Activated CD8-positive, alpha-beta T cell treated with anti-CD3 and anti-CD28 coated beads, Interleukin-2, amount 10 ng/mL, durations not matched to agents 7 days and 5 days (primary cell): Measurements from ENCODE around the gene SERPINH1. TPM values are rescaled to one million over a fixed set of nuclear protein-coding genes. Genes with fewer than 3 reads are reported as not detected.

Experiments
- ATAC-seq: fragments of 150-1000 bp; cut with Tn5 transposase; one replicate; pipeline ENCODE4 v1.10.0; 2021; ENCODE audit warnings: moderate library complexity
- CTCF ChIA-PET: fragments of 350-600 bp; sonication (Branson Sonifier 250); formaldehyde crosslinking; loops from one replicate; lab custom pipeline; 2021; ENCODE audit warnings: antibody characterized with exemption; lab: Charles Lee
- POLR2A ChIA-PET: fragments of 350-600 bp; sonication (Branson Sonifier 250); formaldehyde crosslinking; loops from one replicate; lab custom pipeline; 2021; ENCODE audit warnings: antibody characterized with exemption; lab: Charles Lee
- DNase-seq: peaks from one replicate; pipeline ENCODE4 v3.0.0-alpha.2; 2020
- H3K27ac Mint-ChIP-seq: one replicate; pipeline ENCODE4 v1.8.0; 2021; ENCODE audit warnings: mild to moderate bottlenecking, mixed read lengths
- H3K27me3 Mint-ChIP-seq: one replicate; pipeline ENCODE4 v1.8.0; 2021; ENCODE audit warnings: low read depth, mixed read lengths
- H3K36me3 Mint-ChIP-seq: one replicate; pipeline ENCODE4 v1.8.0; 2021; ENCODE audit warnings: low read depth, mixed read lengths
- H3K4me1 Mint-ChIP-seq: one replicate; pipeline ENCODE4 v1.8.0; 2021; ENCODE audit warnings: low read depth, mixed read lengths
- H3K4me3 Mint-ChIP-seq: one replicate; pipeline ENCODE4 v1.8.0; 2021; ENCODE audit warnings: mild to moderate bottlenecking, mixed read lengths
- H3K9me3 Mint-ChIP-seq: one replicate; pipeline ENCODE4 v1.8.0; 2022; ENCODE audit warnings: mixed read lengths; ENCODE audit not compliant: insufficient read depth
- total RNA-seq, 2 experiments: library from RNA; stranded (reverse); gene quantifications; one replicate each; pipeline ENCODE4 v1.2.3, GENCODE V29; 2021

Gene SERPINH1
- 10 to 100 TPM in 1 of 2 experiments, 1 to 10 TPM in 1; 9.3 to 10.8 TPM for total RNA-seq

DNA sequence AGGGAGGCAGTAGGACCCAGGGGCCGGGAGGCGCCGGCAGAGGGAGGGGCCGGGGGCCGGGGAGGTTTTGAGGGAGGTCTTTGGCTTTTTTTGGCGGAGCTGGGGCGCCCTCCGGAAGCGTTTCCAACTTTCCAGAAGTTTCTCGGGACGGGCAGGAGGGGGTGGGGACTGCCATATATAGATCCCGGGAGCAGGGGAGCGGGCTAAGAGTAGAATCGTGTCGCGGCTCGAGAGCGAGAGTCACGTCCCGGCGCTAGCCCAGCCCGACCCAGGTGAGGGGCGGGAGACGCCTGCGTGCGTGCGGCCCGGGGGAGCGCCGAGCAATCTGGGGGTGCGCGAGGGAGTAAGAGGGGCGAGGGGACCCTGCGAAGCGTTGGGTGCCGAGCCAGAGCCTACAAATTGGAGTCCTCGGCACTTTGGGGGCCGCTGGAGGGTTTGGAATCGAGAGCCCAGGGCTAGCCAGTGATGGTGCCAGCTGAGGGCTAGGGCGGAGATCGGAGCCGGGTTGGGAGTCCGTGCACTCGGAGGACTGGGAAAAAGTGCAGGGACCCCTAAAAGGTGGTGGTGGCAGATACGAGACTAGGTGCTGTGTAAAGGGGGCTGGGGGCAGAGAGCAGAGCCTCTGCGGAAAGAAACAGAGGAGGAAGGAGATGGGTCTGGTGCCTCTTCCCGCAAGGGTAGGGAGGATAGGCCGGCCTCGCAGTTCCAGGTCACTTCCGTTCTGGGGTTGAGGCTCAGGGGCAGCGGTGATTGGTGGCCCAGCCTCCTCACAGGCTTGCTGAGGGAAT, at the start of gene SERPINH1:
SERPINH1 (plus strand) TSS at position 206 of the 788 bp plus-strand sequence. CDS start 4,097 bp downstream, outside the sequence.
- Mint-ChIP-seq H3K27ac (peak within 1 kb of the TSS; percentile 97), H3K36me3 (no peaks in the 10 kb centered on the region), H3K9me3 (no peaks in the 10 kb centered on the region), H3K27me3 (peaks cover 2% of the 10 kb centered on the region), H3K4me1 (peaks cover 64% of the 10 kb centered on the region), H3K4me3 (peak within 1 kb of the TSS; percentile 96)
- DNase-seq (peak; percentile 69), ATAC-seq (peak; percentile 76)
- POLR2A ChIA-PET, result interaction anchor here (0.8 to 1.7 kb wide), 11 partner anchors 8 to 287 kb away, joined by 3 to 6 read pairs (median 3); no protein-coding TSS in a partner anchor
- CTCF ChIA-PET, result interaction anchor here (0.7 to 1.9 kb wide), 3 partner anchors 15 to 36 kb away, joined by 3 to 6 read pairs (median 3); partner anchors contain the start of gene GDPD5

DNA sequence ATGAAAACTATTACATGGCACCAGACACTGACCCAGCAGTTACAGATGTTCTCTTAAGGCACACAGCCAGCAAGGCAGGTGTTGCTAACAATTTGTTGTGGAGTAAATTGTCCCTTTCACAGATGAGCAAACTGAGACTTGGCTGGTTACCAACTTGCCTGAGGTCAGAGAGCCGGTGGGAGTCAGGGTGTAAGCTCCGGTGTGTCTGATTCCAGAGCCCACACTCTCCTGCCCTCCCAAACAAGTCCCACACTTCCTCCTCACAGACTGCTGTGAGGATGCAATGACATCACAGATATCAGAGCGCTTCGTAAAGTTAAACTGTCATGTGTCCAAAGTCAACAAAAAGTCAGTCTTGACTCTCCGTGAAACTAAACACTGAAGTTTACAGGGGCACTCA, 48.8 kb upstream of the SERPINH1 start:
- CTCF ChIA-PET, result no interaction called here
- no peak overlapping the region for H3K27ac Mint-ChIP-seq
- no peak overlapping the region for H3K4me3 Mint-ChIP-seq

DNA sequence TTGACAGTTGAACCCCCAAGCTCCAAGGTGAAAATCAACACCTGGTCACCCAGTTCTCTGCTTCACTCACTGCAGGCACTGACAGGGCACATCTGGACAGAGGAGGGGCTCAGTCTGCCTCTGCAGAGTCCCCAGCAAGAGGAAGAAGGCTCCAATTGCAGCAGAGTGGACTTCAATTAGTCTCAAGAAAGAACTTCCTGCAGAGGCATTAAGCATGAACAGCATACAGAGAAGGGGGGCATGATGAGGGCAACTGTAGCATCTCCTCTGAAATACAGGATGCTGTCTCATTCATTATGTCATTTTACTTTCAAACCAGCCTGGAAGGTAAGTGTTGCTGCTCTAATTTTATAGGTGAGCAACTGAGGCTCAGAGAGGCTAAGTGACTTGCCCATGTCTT, 47.5 kb upstream of the SERPINH1 start:
- no peak overlapping the region for H3K27ac Mint-ChIP-seq
- H3K4me1 Mint-ChIP-seq, result peaks cover 29% of the 10 kb centered on the region
- no peak for ATAC-seq
- no peaks in the 10 kb centered on the region for H3K9me3 Mint-ChIP-seq
- DNase-seq, result no peak
- CTCF ChIA-PET, result no interaction called here
- H3K4me3 Mint-ChIP-seq, result no peak overlapping the region
- no peaks in the 10 kb centered on the region for H3K27me3 Mint-ChIP-seq
- POLR2A ChIA-PET, result no interaction called here
- peaks cover 1% of the 10 kb centered on the region for H3K36me3 Mint-ChIP-seq

More for the DNA sequence above, 48.8 kb upstream of the SERPINH1 start:
- Mint-ChIP-seq H3K9me3 (no peaks in the 10 kb centered on the region), H3K27me3 (no peaks in the 10 kb centered on the region), H3K4me1 (peaks cover 30% of the 10 kb centered on the region), H3K36me3 (peaks cover 1% of the 10 kb centered on the region)
- ATAC-seq (no peak), DNase-seq (no peak)
- POLR2A ChIA-PET, result no interaction called here

DNA sequence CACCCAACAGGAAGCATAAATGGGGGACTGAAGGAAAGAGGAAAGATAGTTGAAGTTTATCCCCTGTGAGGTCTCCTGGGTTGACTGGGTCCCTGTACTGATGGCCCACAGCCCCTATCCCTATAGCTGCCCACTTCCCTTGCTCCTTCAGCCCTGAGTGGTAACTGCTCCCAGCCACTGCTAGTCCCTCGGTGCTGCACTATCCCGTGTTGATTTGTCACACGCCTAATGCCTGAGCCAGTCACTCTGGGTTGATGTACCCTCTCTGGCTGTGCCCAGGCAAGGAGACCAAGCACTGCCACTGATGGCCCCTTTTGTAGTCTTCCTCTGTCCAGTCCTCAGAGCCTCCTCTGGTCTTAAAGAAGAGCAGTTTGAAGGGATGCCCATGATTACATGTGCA, 45.9 kb upstream of the SERPINH1 start:
- peaks cover 33% of the 10 kb centered on the region for H3K4me1 Mint-ChIP-seq
- no peak for DNase-seq
- no peak overlapping the region for H3K4me3 Mint-ChIP-seq
- no peak for ATAC-seq
- CTCF ChIA-PET, result interaction anchor here (1.0 to 7.9 kb wide), 2 partner anchors 9 to 16 kb away, joined by 3 to 46 read pairs; partner anchors contain the start of gene GDPD5
- peaks cover 1% of the 10 kb centered on the region for H3K36me3 Mint-ChIP-seq
- H3K9me3 Mint-ChIP-seq, result no peaks in the 10 kb centered on the region
- H3K27ac Mint-ChIP-seq, result no peak overlapping the region
- H3K27me3 Mint-ChIP-seq, result no peaks in the 10 kb centered on the region
- POLR2A ChIA-PET, result no interaction called here

DNA sequence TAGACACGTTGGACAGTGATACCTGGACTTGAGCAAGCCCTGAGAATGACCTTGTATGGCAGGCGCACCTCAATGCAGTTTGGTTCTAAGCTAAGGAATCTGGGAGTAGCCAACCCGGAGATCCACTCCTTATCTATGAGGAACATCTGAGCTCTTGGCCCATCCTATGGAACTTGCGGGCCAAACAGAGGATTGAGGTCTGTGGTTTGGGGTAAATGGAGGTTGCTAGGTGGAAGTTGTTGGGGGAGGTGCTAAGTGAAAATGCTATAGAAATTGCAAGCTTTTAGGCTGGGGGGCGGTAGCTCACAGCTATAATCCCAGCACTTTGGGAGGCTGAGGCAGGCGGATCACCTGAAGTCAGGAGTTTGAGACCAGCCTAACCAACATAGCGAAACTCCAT, 45.2 kb upstream of the SERPINH1 start:
- CTCF ChIA-PET, result interaction anchor here (1.0 to 7.9 kb wide), 2 partner anchors 9 to 15 kb away, joined by 3 to 46 read pairs; partner anchors contain the start of gene GDPD5
- H3K9me3 Mint-ChIP-seq, result no peaks in the 10 kb centered on the region
- H3K4me1 Mint-ChIP-seq, result peaks cover 33% of the 10 kb centered on the region
- H3K36me3 Mint-ChIP-seq, result peaks cover 1% of the 10 kb centered on the region
- no peaks in the 10 kb centered on the region for H3K27me3 Mint-ChIP-seq
- DNase-seq (no peak), ATAC-seq (no peak)
- POLR2A ChIA-PET, result no interaction called here
- H3K27ac Mint-ChIP-seq, result peak overlapping the region; percentile 10
- H3K4me3 Mint-ChIP-seq, result no peak overlapping the region

DNA sequence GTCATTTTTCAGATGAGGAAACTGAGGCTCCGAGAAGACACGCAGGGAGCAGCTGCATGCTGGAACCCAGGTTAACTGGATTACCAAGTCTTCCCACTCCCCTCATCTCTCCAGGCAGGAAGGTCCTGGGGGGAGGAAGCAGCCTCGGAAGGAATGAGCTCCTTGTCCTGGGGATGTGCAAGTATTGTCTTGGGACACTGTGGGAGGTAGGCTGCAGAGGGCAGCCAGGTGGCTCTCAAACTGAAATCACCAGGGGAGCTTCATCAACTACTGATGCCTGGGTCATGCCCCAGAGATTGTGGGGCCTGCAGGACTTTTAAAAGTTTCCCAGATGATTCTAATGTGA, 43.9 kb upstream of the SERPINH1 start:
- no peak overlapping the region for H3K4me3 Mint-ChIP-seq
- CTCF ChIA-PET, result interaction anchor here (0.7 to 7.9 kb wide), 3 partner anchors 14 to 71 kb away, joined by 3 to 46 read pairs (median 3); no protein-coding TSS in a partner anchor
- POLR2A ChIA-PET, result no interaction called here
- no peaks in the 10 kb centered on the region for H3K9me3 Mint-ChIP-seq
- peaks cover 34% of the 10 kb centered on the region for H3K4me1 Mint-ChIP-seq
- H3K36me3 Mint-ChIP-seq, result peaks cover 1% of the 10 kb centered on the region
- DNase-seq (no peak), ATAC-seq (no peak)
- H3K27ac Mint-ChIP-seq, result no peak overlapping the region
- H3K27me3 Mint-ChIP-seq, result no peaks in the 10 kb centered on the region

DNA sequence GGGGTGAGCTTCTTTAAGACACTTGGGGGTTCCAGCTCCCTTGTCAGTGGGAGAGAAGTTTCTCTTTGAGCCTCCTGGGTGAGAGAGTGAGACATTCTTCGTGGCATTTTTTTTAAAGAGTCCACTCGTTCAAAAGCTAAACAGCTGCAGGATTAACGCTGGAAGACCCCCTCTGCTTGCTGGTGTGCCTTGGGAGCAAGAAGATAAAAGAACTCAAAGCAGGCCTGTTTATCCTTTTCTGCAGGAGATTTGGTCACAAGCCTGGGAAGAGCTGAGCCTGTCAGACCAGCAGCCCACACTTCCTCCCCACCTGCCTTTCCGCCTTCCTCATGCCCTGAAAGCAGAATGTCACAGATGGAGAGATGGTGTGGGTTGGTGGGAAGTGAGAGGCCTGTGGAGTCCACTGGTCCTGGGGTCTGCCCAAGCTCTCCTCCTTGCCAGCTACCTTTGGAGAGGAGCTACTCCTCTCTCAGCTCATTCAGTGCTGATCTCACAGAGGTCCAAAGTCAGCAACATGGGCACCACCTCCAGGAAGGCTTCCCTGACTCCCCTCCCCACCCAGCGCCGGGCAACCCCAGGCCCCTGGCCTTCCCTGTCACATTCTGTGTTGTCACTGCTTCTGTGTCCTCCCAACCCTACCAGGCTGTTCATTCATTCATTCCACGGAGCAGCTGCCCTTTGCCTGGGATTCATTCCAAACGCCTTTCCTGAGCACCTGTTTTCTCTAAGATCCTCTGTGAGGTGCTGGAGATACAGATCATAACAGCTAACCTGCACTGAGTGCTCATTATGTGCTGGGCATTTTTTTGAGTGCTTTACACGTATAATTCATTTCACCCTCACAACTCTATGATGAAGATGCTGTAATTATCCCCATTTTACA, 43.0 kb upstream of the SERPINH1 start:
- ChIA-PET CTCF (interaction anchor here (0.7 to 7.9 kb wide), 3 partner anchors 13 to 72 kb away, joined by 3 to 46 read pairs (median 3); no protein-coding TSS in a partner anchor), POLR2A (no interaction called here)
- ATAC-seq, result no peak
- H3K9me3 Mint-ChIP-seq, result no peaks in the 10 kb centered on the region
- H3K27me3 Mint-ChIP-seq, result peaks cover 7% of the 10 kb centered on the region
- peaks cover 42% of the 10 kb centered on the region for H3K4me1 Mint-ChIP-seq
- H3K4me3 Mint-ChIP-seq, result no peak overlapping the region
- peaks cover 1% of the 10 kb centered on the region for H3K36me3 Mint-ChIP-seq
- H3K27ac Mint-ChIP-seq, result no peak overlapping the region
- no peak for DNase-seq

DNA sequence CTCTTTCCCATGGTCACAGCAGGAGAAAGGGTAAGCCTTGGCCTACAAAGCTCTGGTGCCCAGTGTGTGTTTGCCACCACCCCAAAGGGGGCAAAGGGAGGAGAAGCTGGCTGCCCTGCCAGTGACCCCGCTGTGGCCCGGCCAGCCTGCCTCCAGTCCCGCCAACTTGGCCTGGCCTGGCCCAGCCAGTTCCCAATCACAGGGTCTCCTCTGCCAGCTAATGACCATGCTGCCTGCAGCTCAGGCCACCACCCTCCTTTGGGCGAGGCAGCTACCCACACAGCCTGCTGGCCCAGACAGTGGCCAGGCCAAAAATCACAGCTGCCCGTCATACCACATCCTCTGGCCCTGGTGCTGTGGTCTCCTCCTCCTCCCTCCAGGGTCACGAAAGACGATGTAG, 41.4 kb upstream of the SERPINH1 start:
- ATAC-seq, result no peak
- Mint-ChIP-seq H3K36me3 (peaks cover 1% of the 10 kb centered on the region), H3K9me3 (no peaks in the 10 kb centered on the region), H3K27ac (no peak overlapping the region), H3K27me3 (peaks cover 15% of the 10 kb centered on the region), H3K4me3 (no peak overlapping the region), H3K4me1 (peaks cover 48% of the 10 kb centered on the region)
- ChIA-PET POLR2A (no interaction called here), CTCF (interaction anchor here (2.2 to 7.9 kb wide), 3 partner anchors 12 to 75 kb away, joined by 6 to 46 read pairs (median 16); no protein-coding TSS in a partner anchor)
- DNase-seq, result no peak

DNA sequence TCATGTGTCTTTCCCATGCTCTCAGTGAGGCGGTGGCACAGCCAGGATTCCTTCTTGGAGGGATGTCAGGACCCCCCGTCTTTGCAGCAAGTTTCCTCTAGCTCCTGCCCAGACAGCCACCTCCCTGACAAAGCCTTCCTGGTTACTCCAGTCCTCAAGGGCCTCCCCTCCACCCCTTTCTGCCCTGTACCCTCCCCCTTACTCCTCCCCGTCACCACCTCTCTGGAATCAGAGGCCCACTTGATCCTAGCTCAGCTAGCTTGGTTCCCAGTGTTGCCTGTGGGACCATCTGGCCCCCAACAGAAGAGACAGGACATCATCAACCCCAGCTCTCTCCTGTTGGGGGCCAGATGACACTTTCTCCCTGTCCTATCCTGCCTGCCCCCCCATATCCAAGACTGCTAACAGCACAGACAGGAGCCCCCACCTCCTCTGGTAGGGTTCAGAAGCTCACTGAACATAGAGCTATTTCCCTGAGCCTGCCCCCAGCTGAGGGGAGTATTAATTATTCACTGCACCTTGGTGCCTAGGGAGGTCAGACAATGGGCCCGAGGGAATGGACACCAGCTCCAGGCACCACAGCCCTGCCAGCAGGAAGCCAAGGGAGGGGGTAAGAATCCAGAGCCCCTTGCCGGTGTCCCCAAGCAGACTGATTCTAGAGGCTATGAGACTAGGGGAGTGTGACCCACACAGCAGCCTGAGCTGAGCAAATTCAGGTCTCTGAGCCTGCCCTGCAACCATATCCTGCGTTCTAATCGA, 39.6 kb upstream of the SERPINH1 start:
- ATAC-seq (no peak), DNase-seq (no peak)
- CTCF ChIA-PET, result interaction anchor here (0.9 to 13.0 kb wide), 9 partner anchors 10 to 115 kb away, joined by 3 to 237 read pairs (median 3); no protein-coding TSS in a partner anchor
- peaks cover 1% of the 10 kb centered on the region for H3K36me3 Mint-ChIP-seq
- no peaks in the 10 kb centered on the region for H3K9me3 Mint-ChIP-seq
- POLR2A ChIA-PET, result interaction anchor here (0.5 to 1.4 kb wide), 3 partner anchors 47 to 349 kb away, joined by 3 to 4 read pairs (median 3); no protein-coding TSS in a partner anchor
- H3K27ac Mint-ChIP-seq, result no peak overlapping the region
- H3K4me1 Mint-ChIP-seq, result peaks cover 40% of the 10 kb centered on the region
- no peak overlapping the region for H3K4me3 Mint-ChIP-seq
- H3K27me3 Mint-ChIP-seq, result peaks cover 19% of the 10 kb centered on the region

DNA sequence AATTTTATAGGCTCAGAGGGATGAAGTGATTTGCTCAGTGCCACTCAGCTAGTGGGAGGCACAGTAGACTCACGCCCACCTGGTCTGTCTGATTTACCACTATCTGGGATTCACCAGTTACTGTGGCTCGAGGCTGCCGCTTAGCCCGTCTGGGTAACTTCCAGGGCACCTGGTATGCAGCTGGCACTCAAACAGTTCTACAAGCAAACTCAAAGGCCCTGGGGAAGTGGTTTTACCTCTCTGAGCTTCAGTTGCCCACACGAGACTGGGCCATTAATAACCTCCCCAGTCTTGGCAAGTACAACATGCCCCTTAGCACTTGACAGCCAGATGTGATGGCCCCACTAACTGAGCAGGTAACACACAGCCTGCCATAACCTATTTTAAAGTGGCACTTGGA, 38.9 kb upstream of the SERPINH1 start:
- Mint-ChIP-seq H3K27me3 (peaks cover 23% of the 10 kb centered on the region), H3K4me1 (peaks cover 33% of the 10 kb centered on the region), H3K9me3 (no peaks in the 10 kb centered on the region), H3K36me3 (no peaks in the 10 kb centered on the region), H3K4me3 (no peak overlapping the region), H3K27ac (no peak overlapping the region)
- POLR2A ChIA-PET, result interaction anchor here (0.7 to 1.4 kb wide), 2 partner anchors 48 to 349 kb away, joined by 3 to 4 read pairs; no protein-coding TSS in a partner anchor
- ATAC-seq (no peak), DNase-seq (no peak)
- CTCF ChIA-PET, result interaction anchor here (0.9 to 13.0 kb wide), 7 partner anchors 9 to 81 kb away, joined by 3 to 237 read pairs (median 3); no protein-coding TSS in a partner anchor
